GM21717 (cell line): ENCODE data around the gene BABAM2.

Source experiments
- ATAC-seq: cut with Tn5 transposase; IDR thresholded peaks from one replicate; pipeline ENCODE4 v1.9.1; 2021; ENCODE audit warnings: mild to moderate bottlenecking, moderate library complexity; ENCODE audit not compliant: unreplicated experiment

BABAM2 gene

DNA sequence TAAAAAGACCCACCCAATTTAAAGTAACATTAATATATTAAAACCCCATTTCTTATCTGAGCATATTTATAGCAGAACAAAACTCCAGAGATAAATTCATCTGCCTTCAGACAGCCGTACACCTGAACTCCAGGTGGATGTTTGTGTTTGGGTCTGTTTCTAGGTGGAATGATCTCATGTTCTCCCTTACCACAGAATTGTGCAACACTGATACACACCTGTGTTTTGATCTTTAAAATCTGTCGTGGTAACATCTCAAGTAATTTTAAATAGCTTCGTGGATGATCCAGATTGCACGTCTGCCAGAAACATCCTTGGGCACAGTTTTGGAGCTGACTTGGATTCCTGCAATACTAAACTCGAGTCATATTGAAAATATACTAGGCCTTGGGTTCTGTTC, 294.6 kb downstream of the BABAM2 start:
- no peak for ATAC-seq

DNA sequence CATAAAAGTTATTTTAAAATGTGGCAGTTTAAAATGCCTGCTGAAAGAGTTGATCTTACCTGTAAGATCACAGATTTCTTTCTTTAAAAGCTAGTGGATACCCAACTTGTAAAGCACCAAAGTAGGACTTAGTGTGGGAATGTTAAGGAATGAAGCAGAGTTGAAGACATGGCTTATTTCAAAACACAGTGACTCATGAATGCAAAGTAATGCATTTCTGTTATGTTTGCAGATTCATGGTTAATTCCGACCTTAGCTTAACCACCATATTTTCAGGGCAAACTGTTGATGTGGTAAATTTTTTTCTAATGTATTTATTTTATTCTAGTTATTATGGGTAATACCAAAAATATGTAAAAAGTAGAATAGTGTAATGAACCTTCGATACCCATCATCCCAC, 295.4 kb downstream of the BABAM2 start:
- no peak for ATAC-seq

DNA sequence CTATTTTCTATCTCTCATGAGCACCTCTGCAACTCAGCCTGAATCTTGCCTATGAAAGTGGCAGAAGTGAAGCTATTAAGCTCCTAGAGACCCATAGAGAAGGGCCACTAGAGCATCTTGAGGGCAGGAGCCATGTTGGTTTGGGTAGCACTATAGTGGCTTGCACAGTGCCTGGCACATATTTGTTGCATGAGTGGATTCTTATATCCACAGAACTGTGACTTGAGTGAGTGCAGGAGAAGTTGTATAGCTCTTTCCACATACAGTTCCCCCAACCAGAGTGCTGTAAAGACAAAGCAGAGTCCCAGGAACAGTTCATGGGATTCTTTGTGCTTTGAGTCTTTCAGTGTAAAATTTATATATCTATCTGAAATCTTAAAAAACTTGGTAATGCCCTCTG, 296.7 kb downstream of the BABAM2 start:
- ATAC-seq: no peak

DNA sequence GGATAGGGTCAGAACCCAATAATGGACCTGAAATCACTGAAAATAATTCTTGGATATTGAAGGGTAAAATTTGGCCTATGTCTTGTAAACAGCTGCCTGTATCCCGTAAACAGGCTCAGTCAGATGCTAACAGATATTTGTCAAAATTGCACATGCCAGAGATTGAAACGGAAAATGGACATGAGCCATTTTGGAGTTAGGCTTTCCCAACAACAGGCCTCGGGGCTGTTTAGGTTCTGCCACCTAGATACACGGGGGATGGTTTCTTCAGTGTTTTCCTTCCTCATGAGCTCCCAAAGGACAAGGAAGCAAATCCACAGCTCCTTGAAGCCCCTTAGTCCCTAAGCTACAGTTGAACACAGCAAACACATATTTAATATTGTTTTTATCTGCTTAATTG, 297.9 kb downstream of the BABAM2 start:
- ATAC-seq: no peak

DNA sequence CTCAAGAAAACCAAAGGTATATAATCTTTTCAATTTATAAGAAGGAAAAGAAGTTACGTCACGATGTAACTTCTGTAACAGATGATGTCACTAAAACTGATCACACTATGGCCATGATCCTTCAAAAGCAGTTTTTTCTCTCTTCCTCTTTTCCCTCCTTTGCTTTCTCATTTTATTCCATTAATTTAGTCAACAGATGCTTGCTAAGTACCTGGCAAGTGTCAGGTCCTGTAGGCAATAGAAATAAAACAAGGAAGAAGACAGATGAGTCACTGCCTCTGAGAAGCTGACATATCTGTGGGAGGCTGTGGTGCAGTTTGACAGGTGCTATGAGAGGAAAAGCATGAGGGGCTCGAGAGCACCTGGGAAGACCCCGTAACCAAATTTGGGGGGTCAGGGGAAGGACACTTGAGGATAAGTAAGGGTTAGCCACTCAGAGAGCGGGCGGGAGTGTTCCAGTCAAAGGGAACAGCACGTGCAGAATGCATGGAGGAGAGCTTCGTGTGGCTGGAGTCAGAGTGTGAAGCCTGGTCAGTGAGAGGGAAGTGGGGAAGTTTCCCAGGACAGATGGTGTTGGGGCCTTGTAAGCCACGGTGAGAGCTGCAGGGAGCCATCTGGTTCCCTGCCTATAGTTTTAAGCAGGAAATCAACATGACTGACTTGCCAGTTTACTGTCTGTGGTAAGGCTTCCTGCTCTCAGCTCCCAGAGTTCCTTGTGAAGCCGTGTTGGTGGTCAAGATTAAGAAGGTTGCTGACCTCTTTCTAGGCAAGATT, 303.3 kb downstream of the BABAM2 start:
- ATAC-seq: no peak

DNA sequence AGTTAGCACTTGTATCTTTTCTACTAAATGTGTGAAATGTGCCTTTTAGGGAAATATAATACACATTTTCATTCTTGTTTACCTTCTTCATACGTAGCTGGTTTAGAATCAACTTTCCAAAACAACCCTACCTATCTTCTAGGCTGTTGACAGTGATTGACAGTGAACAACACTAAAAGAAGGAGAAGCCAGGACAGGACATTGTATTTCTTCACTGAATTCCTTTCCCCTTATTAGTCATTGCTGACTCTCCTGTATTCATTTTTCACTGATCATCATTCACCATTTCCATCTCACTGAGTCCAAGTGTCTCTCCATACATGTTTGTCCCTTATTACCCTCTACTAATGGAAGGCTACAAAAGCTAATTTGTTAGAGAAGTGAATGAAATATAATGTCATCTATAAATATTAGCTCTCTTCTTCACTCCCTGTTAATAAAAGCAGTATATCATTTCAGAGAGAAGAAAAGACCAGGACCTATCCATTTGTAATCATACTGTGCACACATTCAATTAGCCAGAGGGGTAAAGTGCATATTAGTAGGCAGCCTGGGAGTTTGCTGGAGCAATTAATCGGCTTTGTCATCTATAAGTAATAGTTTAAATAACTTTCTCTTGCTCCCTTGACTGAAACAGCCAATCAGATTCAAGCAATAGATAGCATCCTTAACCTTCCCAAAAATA, 309.6 kb downstream of the BABAM2 start:
- no peak for ATAC-seq

DNA sequence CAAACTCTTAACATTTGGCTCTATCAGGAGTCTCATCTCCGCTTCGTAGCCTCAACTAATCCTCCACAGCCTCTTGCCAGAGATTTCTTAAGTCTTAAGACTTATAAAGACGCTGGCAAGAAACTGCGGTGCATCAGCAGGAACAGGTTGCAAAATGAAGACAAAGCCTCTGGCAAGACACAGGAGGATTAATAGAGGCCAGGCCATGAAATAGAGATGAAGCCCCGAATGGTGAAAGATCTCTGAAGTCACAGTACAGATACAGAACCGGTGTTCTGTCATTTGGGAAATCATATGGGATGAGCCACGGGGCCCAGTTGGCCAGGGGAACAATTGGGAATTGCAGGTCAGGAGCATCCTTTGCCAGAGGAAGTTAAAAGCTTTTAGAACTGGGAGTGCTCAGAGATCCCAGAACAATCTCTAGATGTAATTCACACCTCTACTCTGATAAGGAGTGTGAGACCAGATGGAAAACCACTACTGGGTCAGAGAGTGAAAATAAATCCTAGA, 311.2 kb downstream of the BABAM2 start:
- ATAC-seq: no peak

DNA sequence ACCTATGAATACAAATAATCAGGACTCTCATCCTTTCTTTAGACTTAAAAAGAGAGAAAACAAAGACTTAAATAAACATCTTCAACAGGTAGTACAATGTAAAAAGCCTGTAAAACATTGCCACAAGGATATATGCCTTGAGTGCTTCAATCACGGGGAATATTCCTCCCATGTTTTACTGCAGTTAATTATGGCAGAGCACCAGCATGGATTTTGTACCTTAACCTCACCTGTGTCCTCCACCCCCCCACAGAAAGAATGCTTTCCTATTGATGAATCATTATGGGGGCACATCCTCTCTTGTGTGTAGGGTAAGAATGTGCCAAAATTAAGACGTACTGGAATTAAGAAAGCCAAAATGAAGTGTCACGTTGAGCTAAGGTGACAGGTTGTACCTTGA, 312.2 kb downstream of the BABAM2 start:
- no peak for ATAC-seq

DNA sequence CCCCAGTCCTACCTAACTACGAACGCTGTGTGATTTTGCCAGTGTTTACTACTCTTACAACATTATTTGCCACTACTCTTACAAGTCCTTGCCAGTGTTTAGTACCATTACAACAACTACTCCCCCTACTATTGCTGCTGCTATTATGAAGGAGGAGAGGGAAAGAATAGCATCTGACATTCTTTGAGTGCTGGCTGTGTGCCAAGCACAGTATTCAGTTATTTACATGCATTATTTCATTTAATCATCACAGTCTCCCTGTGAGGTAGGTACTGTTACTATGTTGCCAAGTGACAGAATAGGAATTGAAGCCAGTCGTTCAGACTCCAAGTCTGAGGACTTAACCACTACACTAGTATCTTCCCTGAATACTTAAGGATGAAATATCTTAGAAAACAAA, 316.2 kb downstream of the BABAM2 start:
- no peak for ATAC-seq

DNA sequence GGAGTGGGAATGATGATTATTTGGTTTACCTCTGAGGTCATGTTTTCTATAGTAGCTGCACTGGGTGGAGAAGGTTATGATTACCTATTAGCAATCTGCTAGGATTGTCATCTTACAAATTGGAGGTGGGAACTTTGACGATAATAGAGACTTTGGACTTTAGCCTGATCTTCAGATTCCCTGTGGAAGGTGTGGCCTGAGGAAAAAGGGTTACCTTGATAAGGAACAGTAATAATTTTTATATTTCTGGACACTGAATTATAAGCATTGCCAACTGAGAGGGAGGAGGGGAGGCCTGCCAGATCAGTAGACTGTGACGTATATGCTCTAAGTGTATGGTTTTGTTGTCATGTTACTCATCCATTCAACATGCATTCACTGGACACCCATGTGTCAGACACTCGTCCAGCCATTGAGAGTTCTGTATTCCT, 318.7 kb downstream of the BABAM2 start:
- ATAC-seq: no peak

DNA sequence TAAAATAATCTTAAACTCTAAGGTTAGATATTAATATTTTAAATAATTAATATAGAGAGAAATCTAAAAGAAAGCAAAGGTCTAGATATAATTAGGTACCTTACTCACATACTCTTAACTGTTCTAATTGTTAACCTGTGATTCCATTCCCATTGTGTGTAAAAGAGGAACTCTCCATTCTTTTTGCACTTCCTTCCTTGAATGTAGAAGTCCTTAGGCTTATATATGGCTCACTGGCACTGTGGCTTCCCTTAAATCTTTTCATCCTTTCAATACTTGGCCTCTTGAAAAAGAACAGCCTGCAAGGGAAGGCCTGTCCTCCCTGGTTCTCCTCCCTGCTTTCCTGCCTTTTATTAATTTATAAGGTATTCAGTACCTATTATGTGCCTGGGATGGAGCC, 319.3 kb downstream of the BABAM2 start:
- no peak for ATAC-seq

DNA sequence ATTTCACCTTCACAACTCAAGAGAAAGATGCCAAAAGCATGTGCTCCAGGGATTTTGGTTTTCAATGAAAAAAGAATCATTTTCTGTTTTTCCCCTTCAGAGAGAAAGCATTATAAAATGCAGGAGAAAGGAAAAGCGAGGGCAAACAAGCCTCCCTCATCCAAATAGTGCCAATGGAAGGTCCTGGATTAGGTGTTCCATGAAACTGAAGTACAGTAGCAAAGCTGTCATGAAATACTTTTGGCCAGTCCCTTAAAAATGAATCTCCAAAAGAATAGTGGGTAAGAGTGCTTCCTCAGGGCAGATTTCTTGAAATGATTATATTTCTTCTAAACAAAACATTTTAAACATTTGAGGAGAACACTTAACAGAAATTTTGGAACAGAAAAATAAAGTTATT, 320.0 kb downstream of the BABAM2 start:
- no peak for ATAC-seq

DNA sequence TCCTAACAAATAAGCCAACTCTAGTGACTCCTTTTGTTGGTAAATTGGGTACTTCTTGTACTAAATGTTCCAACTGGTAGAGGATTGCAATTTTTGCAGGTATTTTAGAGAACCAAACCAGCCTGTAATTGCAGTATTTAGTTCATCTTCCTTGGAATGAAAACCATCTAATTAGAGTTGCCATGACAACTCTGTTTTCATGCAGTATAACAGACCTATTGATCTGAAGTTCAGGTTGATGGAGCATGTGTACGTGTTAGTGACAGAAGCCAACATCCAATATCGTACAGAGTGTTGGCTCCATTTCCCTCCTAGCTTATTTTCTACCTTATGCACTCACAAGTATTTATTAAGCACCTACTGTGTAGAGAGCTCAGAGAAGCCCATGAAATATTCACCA, 325.8 kb downstream of the BABAM2 start:
- ATAC-seq: no peak

DNA sequence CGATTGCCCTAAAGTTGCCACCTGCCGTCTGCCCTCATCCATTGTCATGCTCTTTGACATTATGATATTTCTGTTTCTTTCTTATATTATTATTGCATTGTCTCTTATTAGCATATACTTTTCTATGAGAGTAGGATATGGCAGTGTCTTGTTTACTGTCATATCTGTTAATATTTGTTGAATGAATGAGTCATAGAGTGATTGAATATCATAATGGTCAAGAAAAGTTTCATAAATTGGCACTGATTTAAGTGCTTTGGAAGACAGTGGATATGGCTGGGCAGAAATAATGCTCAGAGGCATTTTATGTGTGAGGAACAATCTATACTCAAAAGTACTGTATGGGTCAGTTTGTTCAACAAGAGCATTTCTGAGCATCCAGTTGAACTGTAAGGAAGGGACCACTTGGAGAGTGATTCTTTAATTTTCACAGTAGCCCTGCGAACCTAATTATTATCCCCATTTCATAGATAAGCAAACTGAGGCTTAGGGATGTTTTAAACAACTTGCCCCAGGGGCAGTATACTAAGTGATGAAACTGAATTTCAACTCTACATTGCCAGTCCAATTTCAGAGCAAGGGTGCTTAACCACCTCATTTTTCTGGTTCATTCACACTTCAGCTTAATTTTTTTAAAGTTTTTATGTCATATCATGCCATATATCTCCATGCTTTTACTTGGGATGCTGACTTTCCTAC, 326.7 kb downstream of the BABAM2 start:
- ATAC-seq: no peak

DNA sequence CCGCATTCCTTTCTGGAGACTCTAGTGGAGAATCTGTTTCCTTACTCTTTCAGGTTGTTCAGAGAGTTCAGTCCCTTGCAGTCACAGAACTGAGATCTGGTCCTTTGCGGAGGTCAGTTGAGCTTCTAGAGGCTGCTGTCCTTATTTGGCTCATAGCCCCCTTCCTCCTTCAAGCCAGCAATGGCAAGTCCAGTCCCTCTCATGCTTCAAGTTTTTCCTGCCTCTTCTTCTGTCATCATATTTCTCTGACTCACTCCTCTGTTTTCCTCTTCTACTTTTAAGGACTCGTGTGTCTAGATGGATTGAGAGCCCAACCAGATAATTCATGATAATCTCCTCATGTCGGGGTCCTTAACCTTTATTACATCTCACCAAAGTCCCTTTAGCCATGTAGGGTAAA, 328.6 kb downstream of the BABAM2 start:
- no peak for ATAC-seq

DNA sequence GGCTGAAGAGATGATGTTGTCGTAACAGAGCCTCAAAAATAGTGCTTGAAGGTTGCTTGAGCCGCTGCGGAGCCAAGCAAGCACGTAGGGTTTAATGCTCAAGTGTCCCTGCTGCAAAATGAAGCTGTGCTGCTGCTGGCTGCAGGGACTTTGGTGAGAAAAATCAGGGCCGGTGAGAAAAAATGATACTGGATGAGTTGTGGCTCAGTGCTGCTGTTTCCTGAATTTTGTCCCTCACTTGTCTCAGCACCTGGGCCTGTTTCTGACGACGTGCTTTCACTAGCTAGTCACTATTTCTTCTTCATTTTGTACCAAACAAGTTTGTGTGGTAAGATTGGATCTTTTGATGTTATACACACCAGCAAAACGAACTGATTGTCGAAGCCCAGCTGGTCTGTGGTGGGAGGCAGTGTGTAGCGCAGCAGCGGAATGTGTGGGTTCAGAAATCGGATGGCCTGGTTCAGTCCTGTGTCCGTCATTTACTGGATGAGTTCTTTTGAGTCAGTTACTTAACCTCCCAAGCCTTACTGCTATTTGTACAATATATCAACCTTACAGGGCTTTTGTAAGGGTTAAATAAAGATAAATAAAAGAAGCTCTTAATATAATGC, 329.3 kb downstream of the BABAM2 start:
- no peak for ATAC-seq

DNA sequence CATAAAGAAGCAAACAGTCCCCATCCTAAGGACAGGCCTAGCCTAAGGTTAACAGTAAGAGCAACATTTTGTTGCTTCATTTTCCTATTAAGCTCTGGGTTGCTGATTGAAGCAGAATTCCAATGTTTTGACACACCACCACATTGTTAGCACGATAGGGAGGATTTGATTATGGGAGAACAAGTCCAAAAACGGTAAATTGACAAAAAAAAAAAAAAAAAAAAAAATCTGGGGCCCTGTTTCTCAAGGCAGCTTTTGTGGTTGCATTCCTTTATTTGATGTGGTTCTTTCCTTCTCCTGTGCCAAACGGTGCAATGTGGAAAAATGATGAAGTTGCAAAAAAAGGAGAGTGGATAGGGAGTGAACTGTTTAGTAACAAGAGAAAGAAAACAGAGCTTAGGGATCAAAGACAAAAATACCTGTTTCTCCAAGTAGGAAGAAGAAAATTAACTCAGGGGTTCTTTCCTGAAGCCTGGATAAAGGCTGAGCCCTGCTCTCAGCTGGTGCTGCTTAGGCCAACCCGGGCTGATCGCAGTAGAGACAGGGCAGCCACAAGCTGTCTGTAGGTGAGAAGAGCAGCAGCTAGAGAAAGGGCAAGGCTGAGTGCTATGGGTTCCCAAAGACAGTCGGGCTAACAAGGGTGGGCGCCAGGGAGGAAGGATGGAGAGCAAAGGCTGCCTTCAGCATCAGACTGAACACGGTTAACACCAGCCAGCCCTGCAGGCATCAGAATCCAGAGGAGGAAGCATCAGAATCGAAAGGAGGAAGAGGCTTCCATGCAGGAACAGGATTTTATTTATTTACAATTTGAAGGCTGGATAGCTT, 334.3 kb downstream of the BABAM2 start:
- no peak for ATAC-seq

DNA sequence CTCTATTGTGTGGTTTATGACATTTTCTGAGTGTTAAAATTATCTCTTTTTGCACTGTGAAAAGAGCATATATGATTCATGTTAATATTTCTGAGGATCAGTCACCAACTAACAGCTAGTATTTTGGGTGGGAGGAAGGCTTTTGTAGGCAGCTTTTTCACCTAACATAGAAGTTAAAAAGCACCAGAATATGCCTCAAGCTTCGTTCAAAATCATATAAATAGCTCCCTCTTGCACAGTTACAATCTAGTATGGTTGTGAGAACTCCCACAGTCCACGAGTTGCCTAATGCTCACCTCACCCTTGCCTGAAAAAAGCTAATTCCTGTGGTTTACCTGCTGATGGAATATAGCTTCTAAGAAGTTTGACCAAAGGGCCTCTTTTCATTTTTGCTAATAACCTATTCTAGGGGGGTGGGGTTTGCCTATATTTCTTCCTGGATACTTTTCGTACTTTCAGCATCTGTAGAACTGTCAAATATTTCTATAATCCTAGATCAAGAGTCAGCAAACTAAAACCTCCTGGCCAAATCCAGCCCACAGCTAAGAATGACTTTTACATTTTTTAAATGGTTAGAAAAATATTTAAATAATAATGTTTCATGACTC, 335.0 kb downstream of the BABAM2 start:
- ATAC-seq: no peak

DNA sequence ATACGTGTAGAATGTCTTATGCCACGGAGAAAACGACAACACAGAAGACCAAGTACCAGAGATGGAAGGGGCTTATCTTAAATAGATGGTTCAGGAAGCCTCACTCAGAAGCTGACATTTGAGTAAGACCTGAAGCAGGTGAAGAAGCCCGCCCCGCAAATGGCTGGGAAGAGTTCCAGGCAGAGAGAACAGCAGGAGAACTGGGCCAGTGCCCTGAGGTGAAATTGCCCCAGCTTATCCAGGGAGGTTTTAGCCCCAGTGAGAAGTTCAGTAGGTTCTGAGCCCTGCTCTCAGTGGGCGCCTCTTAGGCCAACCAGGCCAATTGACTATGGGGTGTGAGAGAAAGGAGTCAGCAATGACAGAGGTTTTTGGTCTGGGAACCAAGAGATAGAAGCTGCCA, 336.0 kb downstream of the BABAM2 start:
- ATAC-seq: no peak

DNA sequence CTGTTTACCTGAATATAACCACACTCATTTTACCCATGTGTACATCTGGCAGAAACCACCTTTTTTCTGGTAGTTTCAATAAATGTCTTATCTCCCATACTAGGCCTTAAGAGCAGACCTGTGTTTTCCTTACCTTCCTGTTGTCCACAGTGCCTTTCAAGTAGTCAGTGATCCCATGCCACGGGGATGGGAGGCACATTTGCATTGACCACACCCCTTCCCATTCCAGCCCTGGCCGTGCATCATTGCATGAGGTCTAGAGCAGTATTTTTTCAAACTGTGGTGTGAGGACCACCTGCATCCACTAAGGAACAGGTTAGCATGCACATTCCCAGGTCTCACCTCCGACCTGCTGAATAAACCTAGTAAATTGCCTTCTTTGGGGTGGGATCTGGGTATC, 337.0 kb downstream of the BABAM2 start:
- ATAC-seq: no peak
